Measurements from ENCODE around the gene IL1R2.

IL1R2 gene

GRCh38 chr2:102024410-102024809 is 32.6 kb downstream of the IL1R2 start:
- no peak for DNase-seq

DNA sequence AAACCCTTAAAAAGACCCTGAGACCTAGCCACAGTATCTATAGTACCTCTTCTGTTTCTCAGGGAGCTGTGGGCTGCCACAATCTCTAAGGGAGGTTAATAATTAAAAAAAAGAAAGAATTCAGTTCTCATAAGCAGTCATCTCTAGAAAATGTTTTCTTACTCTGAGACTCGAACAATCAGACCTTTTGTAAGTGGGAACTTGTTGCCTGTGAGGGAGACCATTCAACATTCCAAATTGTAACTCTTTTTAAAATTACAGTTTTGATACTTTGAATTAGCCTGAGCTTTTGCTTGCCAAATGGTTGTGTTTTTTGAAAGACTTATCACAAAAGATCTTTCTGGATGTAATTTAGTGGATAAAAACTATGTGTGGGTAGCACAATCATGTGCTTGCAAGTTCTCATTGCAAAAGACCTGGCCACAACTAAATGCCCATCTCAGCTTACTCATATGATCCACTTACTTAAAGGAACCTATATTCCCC is 33.3 kb downstream of the IL1R2 start:
- no peak for DNase-seq

- DNase-seq, result no peak
Observed at GRCh38 chr2:102025583-102026267, 34.0 kb downstream of the IL1R2 start.

- no peak for DNase-seq
Observed at GRCh38 chr2:102027036-102027980, 35.5 kb downstream of the IL1R2 start.

GRCh38 chr2:102028470-102028869 is 36.7 kb downstream of the IL1R2 start:
- no peak for DNase-seq

DNA sequence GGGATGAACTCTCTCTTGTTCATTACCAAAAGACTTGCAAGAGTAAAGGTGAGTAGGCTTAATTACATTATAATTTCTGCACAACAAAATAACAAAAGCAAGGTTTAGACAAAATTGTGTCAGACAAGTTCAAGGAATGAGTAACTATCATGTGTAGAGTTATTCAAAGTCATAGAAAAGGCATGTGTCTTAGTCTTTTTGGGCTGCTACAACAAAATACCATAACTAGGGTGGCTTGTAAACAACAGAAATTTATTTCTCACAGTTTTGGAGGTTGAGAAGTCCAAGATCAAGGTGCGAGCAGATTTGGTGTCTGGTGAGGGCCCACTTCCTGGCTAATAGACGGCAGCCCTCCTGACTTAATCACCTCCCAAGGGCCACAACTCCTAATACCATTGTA is 37.6 kb downstream of the IL1R2 start:
- DNase-seq, result no peak

GRCh38 chr2:102029952-102030351 is 38.2 kb downstream of the IL1R2 start:
- no peak for DNase-seq

GRCh38 chr2:102030502-102030854 is 38.7 kb downstream of the IL1R2 start:
- DNase-seq, result no peak

- no peak for DNase-seq
Observed at GRCh38 chr2:102030855-102031527, 39.2 kb downstream of the IL1R2 start.

GRCh38 chr2:102032368-102033030 is 40.7 kb downstream of the IL1R2 start:
- DNase-seq, result no peak

DNA sequence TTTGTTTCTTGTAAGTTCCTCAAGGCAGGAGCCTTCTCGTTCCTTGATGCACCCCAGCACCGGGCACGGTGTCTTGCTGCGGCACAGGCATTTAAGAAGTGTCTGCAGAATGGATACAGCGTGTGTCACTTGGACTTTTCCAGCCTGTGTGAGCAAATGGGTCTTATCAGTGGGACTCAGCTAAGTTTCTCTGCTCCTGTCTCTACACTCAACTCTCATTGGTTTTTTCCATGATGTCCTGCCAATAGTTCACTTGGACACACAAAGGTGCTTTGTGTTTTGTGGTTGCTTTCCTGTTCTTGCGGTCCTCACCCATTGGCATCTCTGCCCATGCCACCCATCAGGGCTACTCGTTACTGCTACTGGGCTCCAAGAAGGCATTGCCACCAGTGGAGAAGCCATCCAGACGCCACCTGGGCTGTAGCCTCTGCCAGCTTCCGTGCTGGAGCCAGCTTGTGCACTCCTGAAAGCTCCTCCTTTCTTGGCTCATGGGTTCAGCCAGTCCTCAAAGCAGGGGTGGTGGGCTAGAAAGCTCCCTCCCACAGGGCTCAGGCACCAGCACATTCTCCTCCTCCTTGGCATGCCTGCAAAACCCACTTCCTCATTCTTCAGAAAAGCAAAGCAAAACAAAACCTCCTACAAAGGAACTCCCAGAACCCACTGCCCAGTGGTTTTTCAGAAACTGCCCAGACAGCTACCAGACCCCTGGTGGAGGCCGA is 41.4 kb downstream of the IL1R2 start:
- no peak for DNase-seq

DNA sequence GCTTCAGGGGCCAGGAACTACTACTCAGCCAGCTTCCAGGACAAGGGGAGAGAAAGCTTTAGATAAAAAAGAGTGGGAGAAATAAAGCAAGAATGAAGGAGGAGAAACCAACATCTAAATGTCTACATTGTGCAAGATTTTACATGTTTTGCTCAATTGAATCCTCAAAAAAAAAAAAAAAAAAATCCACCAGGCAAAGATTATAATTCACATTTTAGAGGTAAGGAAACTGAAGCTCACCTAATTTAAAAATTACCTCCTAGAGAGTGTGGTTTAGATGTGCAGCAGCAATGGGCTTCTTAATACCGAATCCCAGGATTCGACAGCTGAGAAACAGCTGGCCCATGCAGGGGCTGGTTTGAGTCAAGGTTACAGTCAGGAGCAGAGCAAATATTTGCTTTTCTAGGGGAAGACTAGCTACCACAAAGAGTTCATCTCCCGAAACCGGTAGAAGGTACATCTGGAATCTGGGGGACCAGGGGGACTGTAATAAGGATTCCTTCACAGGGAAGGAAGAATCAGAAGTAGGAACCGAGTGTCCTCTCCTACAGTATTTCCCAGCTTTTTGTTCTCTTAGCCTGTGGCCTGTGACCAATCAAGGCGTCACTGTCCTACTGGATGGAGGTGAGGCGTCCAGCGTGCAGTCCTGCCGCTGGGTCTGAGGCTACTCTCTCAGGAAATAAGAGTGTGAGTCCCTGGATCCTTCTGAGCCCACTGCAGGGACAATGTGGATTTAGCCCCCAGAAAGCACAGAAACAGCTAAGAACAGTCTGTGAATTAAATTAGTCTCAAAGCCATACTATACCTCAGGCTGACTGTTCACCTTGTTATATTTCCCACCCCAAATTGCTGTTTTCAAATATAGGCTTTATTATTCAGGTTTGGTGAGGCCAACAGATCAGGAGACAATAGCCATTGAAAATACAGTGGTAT is 42.3 kb downstream of the IL1R2 start:
- DNase-seq, result no peak

- DNase-seq, result no peak
Observed at GRCh38 chr2:102034683-102035548, 43.2 kb downstream of the IL1R2 start.

DNA sequence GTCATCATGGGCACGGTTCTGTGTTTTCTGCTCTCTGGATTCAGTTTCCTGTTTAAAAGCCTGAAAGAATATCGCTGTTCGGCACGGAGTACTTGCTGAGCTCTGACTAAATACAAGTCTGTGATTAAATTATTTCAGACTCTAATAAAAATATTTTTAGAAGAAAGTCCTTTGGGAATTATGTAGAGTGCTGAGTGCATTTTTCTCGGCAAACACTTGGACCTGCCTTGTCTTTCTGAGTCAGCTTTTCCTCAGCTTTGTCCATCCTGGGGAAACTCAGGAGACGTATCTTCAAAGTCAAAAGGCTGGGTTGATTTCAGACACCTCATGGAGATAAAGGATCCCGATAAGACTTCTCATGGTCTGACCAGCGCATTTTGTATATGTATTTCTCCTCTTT is 45.9 kb downstream of the IL1R2 start:
- DNase-seq, result no peak

GRCh38 chr2:102040229-102040628 is 48.5 kb downstream of the IL1R2 start:
- DNase-seq, result no peak

DNA sequence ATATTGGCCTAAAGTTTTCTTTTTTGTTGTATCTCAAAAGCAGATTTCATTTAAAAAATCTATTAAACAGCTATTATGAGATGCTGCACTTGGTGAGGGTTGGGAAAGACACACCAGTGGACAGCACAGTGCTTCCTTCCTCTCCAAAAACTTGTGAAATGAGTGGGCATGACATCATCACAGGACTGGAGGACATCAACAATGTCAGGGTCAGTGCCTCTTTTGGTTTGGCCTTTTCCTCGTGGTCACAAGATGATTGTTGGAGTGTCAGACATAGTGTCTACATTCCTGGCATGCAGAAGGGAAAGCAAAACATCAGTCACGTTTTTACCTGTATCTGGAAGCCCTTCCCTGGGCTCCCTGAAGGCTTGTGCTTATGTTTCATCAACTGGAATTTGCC is 49.6 kb downstream of the IL1R2 start:
- no peak for DNase-seq

DNA sequence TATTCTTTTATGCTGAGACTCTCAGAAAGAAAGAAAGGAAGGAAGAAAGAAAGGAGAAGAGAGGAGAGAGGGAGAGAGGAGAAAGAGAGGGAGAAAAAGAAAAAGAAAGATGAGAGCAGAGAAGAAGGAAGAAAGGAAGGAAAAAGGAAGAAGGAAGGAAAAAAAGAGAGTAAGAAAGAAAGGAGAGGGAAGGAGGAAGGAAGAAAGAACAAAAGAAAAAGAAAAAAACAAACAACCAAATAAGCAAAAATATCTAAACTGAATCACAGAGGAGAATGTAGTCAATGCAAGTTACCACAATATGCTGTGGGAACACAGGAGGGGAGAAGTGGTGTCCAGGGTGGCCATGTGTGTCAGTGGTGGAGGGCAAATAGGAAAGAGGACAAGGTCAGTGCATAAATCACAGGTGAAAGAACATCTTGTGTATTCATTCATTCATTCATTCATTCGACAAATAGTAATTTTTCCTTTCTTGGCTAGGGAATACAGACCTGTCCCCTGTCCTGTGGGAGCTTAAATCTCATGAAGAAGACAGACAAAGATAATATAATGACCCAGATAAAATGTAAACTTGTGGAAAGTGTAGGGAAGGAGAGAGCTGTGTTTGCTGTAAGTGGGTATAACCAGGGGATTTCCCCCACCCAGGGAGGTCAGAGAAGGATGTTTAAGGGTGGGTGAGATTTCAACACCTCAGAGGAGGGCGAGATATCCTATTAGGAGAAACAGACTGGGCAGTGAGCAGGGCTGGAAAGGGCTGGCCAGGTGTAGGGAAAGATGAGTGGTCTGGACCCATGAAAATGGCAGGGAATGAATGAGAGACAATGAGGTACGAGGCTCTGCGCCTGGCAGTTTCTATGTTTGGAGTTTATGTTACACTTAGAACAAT is 50.7 kb downstream of the IL1R2 start:
- DNase-seq, result no peak

GRCh38 chr2:102043560-102043959 is 51.8 kb downstream of the IL1R2 start:
- DNase-seq, result no peak
